Endothelial cell of umbilical vein (primary cell): ENCODE results near the gene RASGRF1. TPM values are rescaled to one million over a fixed set of nuclear protein-coding genes. Genes with fewer than 3 reads are reported as not detected.

Experiments used
- BruUV-seq: library from RNA; stranded (reverse); fragments of 400-500 nt; replicated peaks from 2 replicates; lab custom pipeline; 2021; lab: Mats Ljungman, UMichigan
- CTCF ChIA-PET: fragments of 300-600, 350-600 bp; sonication (Branson Sonifier 250); formaldehyde crosslinking; loops from one replicate; lab custom pipeline; 2021; ENCODE audit warnings: antibody characterized with exemption, inconsistent platforms; lab: Charles Lee
- POLR2A ChIA-PET: fragments of 300-600, 350-600 bp; sonication (Branson Sonifier 250); formaldehyde crosslinking; loops from one replicate; lab custom pipeline; 2021; ENCODE audit warnings: antibody characterized with exemption, inconsistent platforms; lab: Charles Lee
- DNase-seq: peaks from one replicate; pipeline ENCODE4 v3.0.0-alpha.2; 2011; ENCODE audit warnings: low read depth, low spot score
- FAIRE-seq: peaks from 2 replicates; lab custom pipeline; 2011; peaks lifted over from hg19 to GRCh38; lab: Jason Lieb, UNC
- H2AFZ ChIP-seq: 2 replicates; pipeline ENCODE4 v1.6.0; 2012; ENCODE audit warnings: low read depth, low read length, control low read depth, inconsistent platforms
- H3K27ac ChIP-seq: 2 replicates; pipeline ENCODE4 v1.5.1; 2011; ENCODE audit warnings: low read depth, mild to moderate bottlenecking, control low read depth, low read length, moderate library complexity; ENCODE audit not compliant: insufficient read depth
- H3K27me3 ChIP-seq, 2 experiments: 2 replicates each; pipeline versions ENCODE4 v1.6.0 to v1.6.1; 2011; ENCODE audit warnings: low read length in 2 of 2, mixed read lengths in 1 of 2; ENCODE audit not compliant: control insufficient read depth in 2 of 2, insufficient read depth in 2 of 2
- H3K36me3 ChIP-seq, 2 experiments: 2 replicates in 1 of 2; 3 replicates in 1 of 2; pipeline ENCODE4 v1.5.1; 2011; ENCODE audit warnings: low read length in 2 of 2, mild to moderate bottlenecking in 1 of 2, moderate library complexity in 1 of 2; ENCODE audit not compliant: control insufficient read depth in 2 of 2, insufficient read depth in 2 of 2; ENCODE audit errors: extremely low read depth in 1 of 2
- H3K4me1 ChIP-seq: 3 replicates; pipeline ENCODE4 v1.5.1; 2011; ENCODE audit warnings: mild to moderate bottlenecking, low read length; ENCODE audit not compliant: control insufficient read depth, insufficient read depth; ENCODE audit errors: extremely low read depth
- H3K4me2 ChIP-seq: 2 replicates; pipeline ENCODE4 v1.6.1; 2011; ENCODE audit warnings: low read length, control low read depth, mixed read lengths; ENCODE audit not compliant: insufficient read depth
- H3K4me3 ChIP-seq, 3 experiments: fragments of 200-600 bp in 1 of 3; sonication (generic), shearing (Covaris generic) in 1 of 3; replicated peaks in 1 of 3; 2 replicates each; pipeline ENCODE4 v1.5.1; 2011 to 2016; ENCODE audit warnings: control low read depth in 3 of 3, low read length in 3 of 3, mild to moderate bottlenecking in 2 of 3, inconsistent platforms in 1 of 3, low read depth in 1 of 3, moderate library complexity in 1 of 3; ENCODE audit not compliant: insufficient read depth in 1 of 3
- H3K79me2 ChIP-seq: 2 replicates; pipeline ENCODE4 v1.6.0; 2012; ENCODE audit warnings: low read length, inconsistent platforms; ENCODE audit not compliant: control insufficient read depth, insufficient read depth
- H3K9ac ChIP-seq: replicated peaks from 2 replicates; pipeline ENCODE3; 2011; ENCODE audit warnings: low read length, control low read depth; ENCODE audit not compliant: insufficient read depth; ENCODE audit errors: extremely low read depth
- H3K9me1 ChIP-seq: replicated peaks from 3 replicates; pipeline ENCODE4 v1.6.0; 2011; ENCODE audit warnings: mild to moderate bottlenecking, low read length; ENCODE audit not compliant: control insufficient read depth, insufficient read depth; ENCODE audit errors: extremely low read depth
- H3K9me3 ChIP-seq: replicated peaks from 2 replicates; pipeline ENCODE4 v1.5.1; 2012; ENCODE audit warnings: low read length, inconsistent platforms; ENCODE audit not compliant: control insufficient read depth, insufficient read depth
- H4K20me1 ChIP-seq: replicated peaks from 2 replicates; pipeline ENCODE3; 2011; ENCODE audit warnings: mild to moderate bottlenecking, low read length; ENCODE audit not compliant: control insufficient read depth, insufficient read depth; ENCODE audit errors: extremely low read depth
- EZH2 ChIP-seq: IDR thresholded peaks from 2 replicates; pipeline ENCODE4 v1.6.1; 2012; ENCODE audit warnings: borderline replicate concordance, low read depth, mild to moderate bottlenecking, moderate library complexity, low read length, inconsistent platforms; ENCODE audit not compliant: severe bottlenecking
- FOS ChIP-seq: IDR thresholded peaks from 2 replicates; pipeline ENCODE4 v1.6.1; 2011; ENCODE audit warnings: mild to moderate bottlenecking, low read length, moderate library complexity, borderline replicate concordance; ENCODE audit not compliant: insufficient read depth
- GATA2 ChIP-seq: IDR thresholded peaks from 2 replicates; pipeline ENCODE4 v1.7.0; 2011; ENCODE audit warnings: low read depth, mild to moderate bottlenecking, moderate library complexity, mixed read lengths, low read length; ENCODE audit not compliant: insufficient read length, insufficient read depth
- JUN ChIP-seq: IDR thresholded peaks from 2 replicates; pipeline ENCODE4 v1.6.1; 2011; ENCODE audit warnings: borderline replicate concordance, low read depth; ENCODE audit not compliant: insufficient read length, insufficient read depth
- MYC ChIP-seq: IDR thresholded peaks from one replicate; pipeline ENCODE4 v1.6.1; 2011; ENCODE audit warnings: mild to moderate bottlenecking, low read depth, low read length
- POLR2A ChIP-seq: IDR thresholded peaks from 2 replicates; pipeline ENCODE4 v1.6.1; 2012; ENCODE audit warnings: low read depth, mild to moderate bottlenecking, control low read depth, low read length
- POLR2AphosphoS5 ChIP-seq: IDR thresholded peaks from 2 replicates; pipeline ENCODE4 v1.6.1; 2012; ENCODE audit warnings: low read depth, mild to moderate bottlenecking, control low read depth, low read length, moderate library complexity; ENCODE audit not compliant: insufficient read depth
- dilution Hi-C: fragments of 300-500 bp; cut with MboI; formaldehyde crosslinking; loops from one replicate; pipeline ENCODE4 v1.15.0; 2019; ENCODE audit warnings: low sequenced_read_pairs; ENCODE audit not compliant: extremely low pct_ligation_motif_present
- intact Hi-C: fragments of 100-400 bp; cut with micrococcal nuclease; formaldehyde crosslinking; loops from one replicate; pipeline ENCODE4 v1.10.0; 2022
- polyA plus RNA-seq, 4 experiments: library from polyadenylated mRNA; depleted of rRNA in 3 of 4; stranded (reverse) in 3 of 4; unstranded in 1 of 4; fragments of >200 nt; gene quantifications; 2 replicates each; pipeline versions ENCODE4 v1.2.1 to v1.2.3, GENCODE V29; 2011 to 2012; ENCODE audit warnings: missing spikeins in 1 of 4
- total RNA-seq: library from RNA; stranded (reverse); gene quantifications from 2 replicates; pipeline ENCODE4 v1.2.3, GENCODE V29; 2021
- TF ChIP-seq, protein P1 (sequence below): IDR thresholded peaks from 2 replicates; pipeline ENCODE4 v1.6.1; 2011; ENCODE audit not compliant: insufficient read depth, insufficient read length
- TF ChIP-seq, protein P2 (sequence below), 2 donors: IDR thresholded peaks; 1 replicate in 1 of 2; 2 replicates in 1 of 2; pipeline ENCODE4 v1.5.1; 2011; ENCODE audit warnings: low read length in 2 of 2, mild to moderate bottlenecking in 2 of 2, moderate library complexity in 2 of 2, control low read depth in 1 of 2, inconsistent platforms in 1 of 2, low read depth in 1 of 2; ENCODE audit not compliant: insufficient read depth in 1 of 2; ENCODE audit errors: extremely low read depth in 1 of 2

The RASGRF1 gene
- total and polyA plus RNA-seq, 2 donors (not counting 3 experiments of a cell fraction or from before 2014, with no cell fraction given), result 0.04 TPM; not detected in 1

DNA sequence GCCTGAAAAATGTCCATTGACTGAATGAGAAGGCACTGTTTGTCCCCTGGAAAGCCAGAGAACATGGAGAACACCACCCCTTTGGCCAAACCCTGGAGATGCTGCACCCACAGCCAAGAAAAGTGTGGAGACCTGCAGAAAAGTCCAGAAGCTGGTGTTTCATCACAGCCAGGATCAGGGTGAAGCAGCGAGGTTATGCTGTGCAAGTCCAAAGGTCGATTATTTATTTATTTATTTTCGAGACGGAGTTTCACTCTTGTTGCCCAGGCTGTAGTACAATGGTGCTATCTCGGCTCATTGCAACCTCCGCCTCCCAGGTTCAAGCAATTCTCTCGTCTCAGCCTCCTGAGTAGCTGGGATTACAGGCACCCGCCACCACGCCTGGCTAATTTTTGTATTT, 140.2 kb downstream of the RASGRF1 start:
- Histone ChIP-seq H3K4me3 (no peak overlapping the region), H3K27me3 (peaks cover 0 to 4% of the 10 kb centered on the region in 2 experiments), H3K9me3 (no peaks in the 10 kb centered on the region), H3K4me1 (peaks cover 8% of the 10 kb centered on the region), H3K9me1 (no peaks in the 10 kb centered on the region), H3K9ac (no peak overlapping the region), H3K79me2 (no peaks in the 10 kb centered on the region), H4K20me1 (no peaks in the 10 kb centered on the region), H2AFZ (no peak overlapping the region), H3K36me3 (no peaks in the 10 kb centered on the region), H3K27ac (no peak overlapping the region), H3K4me2 (no peak overlapping the region)
- DNase-seq (no peak), FAIRE-seq (no peak)
- ChIA-PET POLR2A (no interaction called here), CTCF (interaction anchor here (0.6 to 2.4 kb wide), 6 partner anchors 9 to 232 kb away, joined by 3 to 9 read pairs (median 3); no protein-coding TSS in a partner anchor)
- no peak for TF ChIP-seq EZH2
- TF ChIP-seq POLR2A, result no peak
- no peak for TF ChIP-seq JUN
- no TSS peak for BruUV-seq
- intact Hi-C loops (no loop called here), dilution Hi-C loops (no loop called here)

DNA sequence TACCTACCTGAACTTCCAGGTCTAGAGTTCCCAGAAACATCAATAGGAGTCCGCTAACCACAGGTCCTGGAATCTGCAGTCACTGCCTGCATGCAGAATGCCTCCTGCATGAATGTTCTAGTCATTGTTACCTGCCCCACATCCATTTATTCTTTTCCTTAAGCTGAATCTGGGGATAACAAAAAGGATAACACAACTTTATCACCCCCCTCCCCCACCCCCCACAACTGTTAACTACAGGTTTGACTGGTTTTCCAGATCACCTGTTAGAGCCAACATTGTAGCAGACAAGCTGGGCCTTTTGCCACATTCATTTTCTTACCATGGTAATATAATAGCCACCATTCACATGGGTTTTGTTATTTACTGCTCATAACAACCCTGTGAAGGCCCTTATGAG, 141.1 kb downstream of the RASGRF1 start:
- peaks cover 2 to 5% of the 10 kb centered on the region in 2 experiments for H3K27me3 ChIP-seq
- DNase-seq (no peak), FAIRE-seq (no peak)
- H3K9ac ChIP-seq, result no peak overlapping the region
- H3K4me1 ChIP-seq, result peaks cover 12% of the 10 kb centered on the region
- no peaks in the 10 kb centered on the region for H3K36me3 ChIP-seq
- no peak overlapping the region for H2AFZ ChIP-seq
- no peak overlapping the region for H3K4me3 ChIP-seq
- no peaks in the 10 kb centered on the region for H3K9me1 ChIP-seq
- H3K4me2 ChIP-seq, result no peak overlapping the region
- ChIA-PET CTCF (interaction anchor here (1.1 to 2.4 kb wide), 3 partner anchors 30 to 57 kb away, joined by 3 to 9 read pairs (median 7); no protein-coding TSS in a partner anchor), POLR2A (no interaction called here)
- BruUV-seq, result no TSS peak
- intact Hi-C loops (no loop called here), dilution Hi-C loops (no loop called here)
- H3K9me3 ChIP-seq, result no peaks in the 10 kb centered on the region
- H3K79me2 ChIP-seq, result no peaks in the 10 kb centered on the region
- H4K20me1 ChIP-seq, result no peaks in the 10 kb centered on the region
- H3K27ac ChIP-seq, result no peak overlapping the region
- TF ChIP-seq MYC (no peak), EZH2 (no peak), FOS (no peak), JUN (no peak), POLR2AphosphoS5 (no peak), POLR2A (no peak), GATA2 (no peak)
- TF ChIP-seq, protein P1, sequence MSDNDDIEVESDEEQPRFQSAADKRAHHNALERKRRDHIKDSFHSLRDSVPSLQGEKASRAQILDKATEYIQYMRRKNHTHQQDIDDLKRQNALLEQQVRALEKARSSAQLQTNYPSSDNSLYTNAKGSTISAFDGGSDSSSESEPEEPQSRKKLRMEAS, result no peak
- TF ChIP-seq, protein P2, sequence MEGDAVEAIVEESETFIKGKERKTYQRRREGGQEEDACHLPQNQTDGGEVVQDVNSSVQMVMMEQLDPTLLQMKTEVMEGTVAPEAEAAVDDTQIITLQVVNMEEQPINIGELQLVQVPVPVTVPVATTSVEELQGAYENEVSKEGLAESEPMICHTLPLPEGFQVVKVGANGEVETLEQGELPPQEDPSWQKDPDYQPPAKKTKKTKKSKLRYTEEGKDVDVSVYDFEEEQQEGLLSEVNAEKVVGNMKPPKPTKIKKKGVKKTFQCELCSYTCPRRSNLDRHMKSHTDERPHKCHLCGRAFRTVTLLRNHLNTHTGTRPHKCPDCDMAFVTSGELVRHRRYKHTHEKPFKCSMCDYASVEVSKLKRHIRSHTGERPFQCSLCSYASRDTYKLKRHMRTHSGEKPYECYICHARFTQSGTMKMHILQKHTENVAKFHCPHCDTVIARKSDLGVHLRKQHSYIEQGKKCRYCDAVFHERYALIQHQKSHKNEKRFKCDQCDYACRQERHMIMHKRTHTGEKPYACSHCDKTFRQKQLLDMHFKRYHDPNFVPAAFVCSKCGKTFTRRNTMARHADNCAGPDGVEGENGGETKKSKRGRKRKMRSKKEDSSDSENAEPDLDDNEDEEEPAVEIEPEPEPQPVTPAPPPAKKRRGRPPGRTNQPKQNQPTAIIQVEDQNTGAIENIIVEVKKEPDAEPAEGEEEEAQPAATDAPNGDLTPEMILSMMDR (IDR thresholded peaks at IDR 0.05; ENCODE audit: extremely low read depth in 1 of 2, insufficient read depth in 1 of 2, low read depth in 1 of 2, low read length in 2 of 2), result no peak
